WERI-Rb-1 (cell line): ENCODE data around the gene GOLT1B.

Experiments
- DNase-seq: peaks from one replicate; pipeline ENCODE4 v3.0.0-alpha.2; 2020
- H3K27ac ChIP-seq: fragments of 250-450 bp; sonication (Bioruptor Pico); 2 replicates; pipeline ENCODE4 v1.5.1; 2020; ENCODE audit warnings: mild to moderate bottlenecking, moderate library complexity
- H3K27me3 ChIP-seq: fragments of 250-450 bp; sonication (Bioruptor Pico); 2 replicates; pipeline ENCODE4 v1.5.1; 2021; ENCODE audit warnings: mild to moderate bottlenecking, low read depth, moderate library complexity; ENCODE audit not compliant: insufficient read depth, severe bottlenecking
- H3K36me3 ChIP-seq: fragments of 250-450 bp; sonication (Bioruptor Pico); 2 replicates; pipeline ENCODE4 v1.5.1; 2020; ENCODE audit warnings: mild to moderate bottlenecking, moderate library complexity
- H3K4me3 ChIP-seq: 2 replicates; pipeline ENCODE4 v1.5.1; 2011; ENCODE audit warnings: low read depth, mild to moderate bottlenecking, control low read depth, low read length
- H3K9me3 ChIP-seq: fragments of 250-450 bp; sonication (Bioruptor Pico); 2 replicates; pipeline ENCODE4 v1.5.1; 2021; ENCODE audit warnings: mild to moderate bottlenecking, moderate library complexity; ENCODE audit not compliant: severe bottlenecking
- CTCF ChIP-seq: IDR thresholded peaks from 2 replicates; pipeline ENCODE4 v1.5.1; 2011; ENCODE audit warnings: low read depth, mild to moderate bottlenecking, control low read depth, inconsistent platforms, low read length

Gene GOLT1B

DNA sequence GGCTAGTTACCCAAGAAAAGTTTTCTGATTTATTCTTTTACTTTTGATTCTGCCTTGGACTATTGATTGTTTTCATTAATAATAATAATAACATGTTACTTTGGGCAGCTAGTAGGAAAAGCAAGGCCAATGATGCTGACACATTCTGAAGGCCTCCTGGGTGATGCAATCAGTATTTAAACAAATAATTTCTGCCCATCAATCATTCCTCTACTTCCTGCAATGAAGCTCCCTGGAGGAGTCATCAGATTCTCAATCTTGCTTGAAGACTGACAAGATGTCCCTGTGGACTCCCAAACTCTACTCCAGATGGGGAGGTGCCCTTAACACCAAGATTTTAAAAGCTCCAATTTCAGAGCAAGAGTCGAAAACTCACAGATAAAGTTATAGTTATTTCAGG lies 24.5 kb downstream of the GOLT1B start, which contains the start of gene SPX:
Gene SPX (plus strand): TSS at position 244 of the 400 bp plus-strand sequence. CDS start 177 bp downstream, outside the sequence.
- peak within 1 kb of the TSS; percentile 88 for H3K4me3 ChIP-seq
- H3K36me3 ChIP-seq = no peaks in the 10 kb centered on the region
- TF ChIP-seq CTCF = no peak
- peaks cover 2% of the 10 kb centered on the region for H3K27me3 ChIP-seq
- H3K27ac ChIP-seq = no peak within 1 kb of the TSS
- no peaks in the 10 kb centered on the region for H3K9me3 ChIP-seq
- DNase-seq = no peak

GRCh38 chr12:21526721-21527345 lies 25.2 kb downstream of the GOLT1B start:
- DNase-seq = no peak
- no peak overlapping the region for H3K27ac ChIP-seq
- peak overlapping the region; percentile 88 for H3K4me3 ChIP-seq
- no peaks in the 10 kb centered on the region for H3K36me3 ChIP-seq
- H3K9me3 ChIP-seq = no peaks in the 10 kb centered on the region
- H3K27me3 ChIP-seq = peaks cover 2% of the 10 kb centered on the region
- TF ChIP-seq CTCF = no peak

DNA sequence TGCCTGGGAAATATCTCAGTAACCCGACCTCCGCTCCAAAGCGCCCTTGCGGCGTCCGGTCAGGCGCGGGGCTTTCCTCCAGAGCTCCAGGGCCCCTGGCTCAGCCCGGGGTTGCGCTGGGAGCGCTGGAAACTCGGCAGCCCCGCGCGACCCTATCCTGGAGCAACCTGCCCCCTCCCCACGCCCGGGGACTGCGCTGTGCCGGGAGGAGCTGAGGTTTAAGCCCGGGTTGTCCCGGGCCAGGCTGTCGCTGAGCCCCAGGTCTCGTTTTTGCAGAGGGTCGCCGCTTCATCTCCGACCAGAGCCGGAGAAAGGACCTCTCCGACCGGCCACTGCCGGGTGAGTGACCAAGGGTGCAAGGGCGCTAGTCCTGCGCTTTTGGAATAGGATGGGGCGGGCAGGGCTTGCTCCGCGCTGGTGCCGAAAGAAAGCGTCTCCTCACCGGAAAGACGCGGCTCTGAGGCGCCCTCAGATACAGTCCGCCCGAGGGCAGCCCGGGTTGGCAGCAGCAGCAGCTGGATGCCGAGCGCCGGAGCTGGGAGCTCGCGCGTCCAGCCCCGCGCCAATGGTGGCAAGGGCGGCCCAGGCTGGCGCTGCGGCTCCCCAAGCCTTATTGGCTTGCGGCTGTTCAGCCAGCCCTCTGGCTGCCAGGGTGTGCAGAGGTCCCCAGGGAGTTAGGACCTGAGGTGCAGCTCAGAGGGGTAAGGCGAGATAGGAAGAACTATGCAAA lies 26.0 kb downstream of the GOLT1B start:
- no peaks in the 10 kb centered on the region for H3K9me3 ChIP-seq
- peak overlapping the region; percentile 88 for H3K4me3 ChIP-seq
- H3K27ac ChIP-seq = no peak overlapping the region
- TF ChIP-seq CTCF = no peak
- DNase-seq = peak; percentile 38
- peaks cover 2% of the 10 kb centered on the region for H3K27me3 ChIP-seq
- no peaks in the 10 kb centered on the region for H3K36me3 ChIP-seq

DNA sequence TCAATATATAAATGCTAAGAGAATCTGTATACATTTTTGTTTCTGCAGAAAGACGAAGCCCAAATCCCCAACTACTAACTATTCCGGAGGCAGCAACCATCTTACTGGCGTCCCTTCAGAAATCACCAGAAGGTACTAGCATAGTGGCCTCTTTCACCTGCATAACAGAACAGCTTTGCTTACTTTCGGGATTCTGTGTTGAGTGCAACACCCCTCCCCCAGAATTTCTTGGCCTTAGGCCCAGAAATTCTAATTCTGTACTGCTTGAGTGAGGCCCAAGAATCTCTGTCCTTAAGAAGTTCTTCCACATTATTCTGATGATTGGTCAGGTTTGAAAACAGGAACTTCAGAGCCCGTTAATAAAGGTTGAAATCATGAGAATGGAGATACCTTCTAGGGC lies 27.4 kb downstream of the GOLT1B start:
- TF ChIP-seq CTCF = no peak
- no peaks in the 10 kb centered on the region for H3K9me3 ChIP-seq
- no peak for DNase-seq
- no peak overlapping the region for H3K27ac ChIP-seq
- no peak overlapping the region for H3K4me3 ChIP-seq
- peaks cover 2% of the 10 kb centered on the region for H3K27me3 ChIP-seq
- no peaks in the 10 kb centered on the region for H3K36me3 ChIP-seq

GRCh38 chr12:21529456-21529855 lies 27.9 kb downstream of the GOLT1B start:
- DNase-seq = no peak
- Histone ChIP-seq H3K27me3 (peaks cover 2% of the 10 kb centered on the region), H3K27ac (no peak overlapping the region), H3K36me3 (no peaks in the 10 kb centered on the region), H3K9me3 (no peaks in the 10 kb centered on the region), H3K4me3 (no peak overlapping the region)
- TF ChIP-seq CTCF = no peak
